Subcutaneous adipose tissue (tissue), 4 donors: ENCODE measurements around the gene GABRA1. TPM values are rescaled to one million over a fixed set of nuclear protein-coding genes. Genes with fewer than 3 reads are reported as not detected.

Experiments used
- CTCF ChIP-seq: fragments of 450-650 bp; IDR thresholded peaks from one replicate; pipeline ENCODE4 v1.5.1; 2016; ENCODE audit warnings: low read depth, mild to moderate bottlenecking, control low read depth, antibody characterized with exemption, moderate library complexity
- total RNA-seq, 4 donors: library from RNA; depleted of rRNA; stranded (reverse); fragments of >200 nt; gene quantifications; one replicate each; pipeline ENCODE4 v1.1.0, GENCODE V29; 2016

The GABRA1 gene
- total RNA-seq, 4 donors from 2014 or later: not detected

GRCh38 chr5:161900981-161901380 is 53.1 kb downstream of the GABRA1 start:
- no peak for TF ChIP-seq CTCF

DNA sequence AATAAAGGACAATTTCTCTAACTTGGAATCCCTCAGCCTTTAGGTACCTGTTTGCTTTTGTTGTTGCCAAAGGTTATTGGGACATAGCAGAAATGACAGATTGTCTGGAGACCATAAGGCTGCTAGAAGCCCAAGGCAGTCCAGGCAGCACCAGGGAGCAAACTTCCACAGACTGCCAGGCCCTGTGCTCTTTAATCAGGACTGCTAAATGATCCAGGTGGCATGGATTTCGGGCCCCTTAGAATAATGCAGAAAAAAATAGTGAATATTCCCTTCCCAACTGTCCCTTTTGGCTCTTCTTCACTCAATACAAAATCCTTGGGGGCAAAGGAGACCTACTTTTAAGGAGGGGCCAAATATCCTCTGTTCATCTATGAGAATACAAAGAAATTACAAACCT is 73.9 kb downstream of the GABRA1 start:
- TF ChIP-seq CTCF: no peak

DNA sequence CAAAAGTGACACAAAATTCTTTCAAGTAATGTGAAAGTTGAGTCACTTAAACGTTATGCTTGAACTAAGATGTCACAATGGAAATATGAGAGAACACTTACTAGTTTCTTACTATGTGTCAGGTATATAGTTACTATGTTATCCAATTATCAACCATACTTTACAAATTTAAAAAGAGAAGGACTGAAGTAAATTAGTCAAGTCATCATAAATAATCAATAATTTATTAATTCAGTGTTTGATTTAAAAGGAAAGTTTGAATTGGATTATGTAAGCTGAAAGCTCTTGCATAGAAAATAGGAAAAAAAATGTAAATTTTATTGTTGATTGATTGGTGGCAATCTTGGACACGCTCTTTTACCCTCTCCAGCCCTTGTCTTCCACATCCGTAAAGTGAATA is 76.3 kb downstream of the GABRA1 start:
- TF ChIP-seq CTCF: no peak

DNA sequence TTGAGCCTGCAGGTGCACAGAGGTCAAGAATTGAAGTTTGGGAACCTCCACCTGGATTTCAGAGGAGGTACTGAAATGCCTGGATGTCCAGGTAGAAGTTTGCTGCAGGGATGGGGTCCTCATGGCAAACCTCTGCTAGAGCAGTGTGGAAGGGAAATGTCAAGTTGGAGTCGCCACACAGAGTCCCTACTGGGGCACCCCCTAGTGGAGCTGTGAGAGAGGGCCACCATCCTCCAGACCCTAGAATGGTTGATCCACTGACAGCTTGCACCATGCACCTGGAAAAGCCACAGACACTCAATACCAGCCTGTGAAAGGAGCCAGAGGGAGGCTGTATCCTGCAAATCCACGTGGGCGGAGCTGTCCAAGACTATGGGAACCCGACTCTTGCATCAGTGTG is 78.0 kb downstream of the GABRA1 start:
- TF ChIP-seq CTCF: no peak

DNA sequence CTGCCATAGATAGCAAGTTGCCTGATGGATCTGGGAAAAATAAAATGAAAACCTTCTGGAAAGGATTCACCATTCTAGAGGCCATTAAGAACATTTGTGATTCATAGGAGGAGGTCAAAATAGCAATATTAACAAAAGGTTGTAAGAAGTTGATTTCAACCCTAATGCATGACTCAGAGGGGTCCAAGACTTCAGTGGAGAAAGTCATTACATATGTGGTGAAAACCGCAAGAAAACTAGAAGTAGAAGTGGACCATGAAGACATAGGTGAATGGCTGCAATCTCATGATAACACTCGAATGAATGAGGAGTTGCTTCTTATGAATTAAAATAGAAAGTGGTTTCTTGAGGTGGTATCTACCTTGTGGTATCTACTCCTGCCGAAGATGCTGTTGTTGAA is 86.6 kb downstream of the GABRA1 start:
- no peak for TF ChIP-seq CTCF

DNA sequence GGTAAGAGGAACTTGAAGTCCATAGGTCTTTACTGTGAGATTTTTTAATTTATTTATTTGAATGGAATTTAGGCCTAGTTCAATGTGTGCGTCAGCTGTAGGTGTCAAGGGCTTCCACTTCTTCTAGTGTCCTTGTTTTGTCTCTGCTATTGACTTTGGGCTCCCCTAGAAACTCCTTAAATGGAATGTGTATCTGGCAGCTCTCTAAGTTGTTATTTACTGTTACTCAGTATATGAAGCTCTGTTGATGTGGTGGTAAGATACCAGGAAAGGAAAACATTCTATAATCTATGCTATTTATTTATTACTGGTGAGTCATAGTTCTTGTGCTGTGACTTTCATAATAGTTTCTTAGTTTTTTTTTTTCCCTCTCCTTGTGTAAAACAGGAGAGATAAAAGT is 97.1 kb downstream of the GABRA1 start:
- TF ChIP-seq CTCF: no peak

- TF ChIP-seq CTCF: no peak
Observed at GRCh38 chr5:161946911-161947310, 99.0 kb downstream of the GABRA1 start.

Other genes starting within 250 kb of the GABRA1 start
- gene GABRA6, start 162.4 kb upstream of the GABRA1 start, total RNA-seq: not detected
- not detected for gene GABRG2, start 219.7 kb downstream of the GABRA1 start, total RNA-seq